ENCODE data around the gene ADAMTS13. TPM values are rescaled to one million over a fixed set of nuclear protein-coding genes. Genes with fewer than 3 reads are reported as not detected.
A peak's percentile ranks its signal among the peaks of the same experiment; 100 is the strongest.

The ADAMTS13 gene
- total and polyA plus RNA-seq, 11 donors = 0.64 to 5.8 (median 2.7) TPM

DNA sequence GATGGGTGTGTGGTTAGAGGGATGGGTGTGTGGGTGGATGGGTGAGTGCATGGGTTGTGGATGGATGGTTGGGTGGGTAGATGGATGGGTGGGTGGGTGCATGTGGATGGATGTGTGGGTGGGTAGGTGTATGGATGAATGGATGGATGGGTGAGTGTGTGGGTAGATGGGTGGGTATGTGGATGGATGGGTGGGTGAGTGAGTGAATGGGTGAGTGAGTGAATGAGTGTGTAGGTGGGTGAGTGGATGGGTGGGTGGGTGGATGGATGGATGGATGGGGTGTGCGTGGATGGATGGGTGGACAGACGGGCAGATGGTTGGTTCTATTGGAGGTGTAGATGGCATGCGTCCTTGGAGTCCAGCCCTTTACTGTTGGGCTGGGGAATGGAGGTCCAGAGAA is 28.8 kb upstream of the ADAMTS13 start:
- TF ChIP-seq POLR2A (IDR thresholded peaks at IDR 0.05) = no peak
- TF ChIP-seq CTCF (IDR thresholded peaks at IDR 0.05) = no peak
- no peaks in the 10 kb centered on the region for H3K9me3 ChIP-seq
- peaks cover 0 to 19% (median 0%) of the 10 kb centered on the region in 9 donors for H3K27me3 ChIP-seq
- 85 to 93% (median 89%) methylated on average over 3 of the region's 3 CpGs for WGBS, 4 donors
- no peaks in the 10 kb centered on the region for H3K4me1 ChIP-seq
- no peak for DNase-seq
- no peak overlapping the region for H3K27ac ChIP-seq
- H3K36me3 ChIP-seq = no peaks in the 10 kb centered on the region
- intact Hi-C loops (cut with DNase I) = no loop called here
- H3K4me3 ChIP-seq = no peak overlapping the region
- no peak for ATAC-seq

DNA sequence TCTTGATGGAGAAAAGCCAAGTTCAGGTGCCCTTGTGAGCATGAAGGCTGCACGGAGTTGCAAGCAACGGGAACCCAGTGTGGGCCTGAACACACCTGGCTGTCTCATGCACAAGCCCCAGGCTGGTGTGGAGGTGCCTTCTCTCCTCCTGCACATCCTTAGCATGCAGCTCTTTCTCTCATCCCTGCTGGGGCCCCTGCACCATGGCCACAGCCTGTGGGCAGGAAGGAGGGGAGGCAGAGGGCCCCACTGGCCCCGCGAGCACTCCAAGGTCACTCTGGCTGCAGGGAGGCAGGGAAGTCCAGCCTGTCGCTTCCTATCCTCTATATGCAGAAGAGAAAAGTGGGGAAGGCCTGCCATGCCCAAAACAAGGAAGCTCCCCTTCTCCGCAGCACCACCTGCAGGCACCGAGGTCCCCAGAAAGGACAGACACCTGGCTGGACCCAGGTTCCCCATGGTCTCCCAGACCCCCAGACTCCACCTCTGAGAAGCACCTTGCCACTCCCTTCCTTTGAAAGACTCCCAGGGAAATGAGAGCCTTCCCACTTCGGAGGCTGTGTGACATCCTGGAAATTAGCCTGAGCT is 27.4 kb upstream of the ADAMTS13 start:
- TF ChIP-seq CTCF (IDR thresholded peaks at IDR 0.05) (no peak), POLR2A (IDR thresholded peaks at IDR 0.05) (no peak)
- WGBS, 4 donors = 32 to 56% (median 43%) methylated on average over 5 to 8 of the region's 8 CpGs
- peaks cover 0 to 19% (median 0%) of the 10 kb centered on the region in 9 donors for H3K27me3 ChIP-seq

DNA sequence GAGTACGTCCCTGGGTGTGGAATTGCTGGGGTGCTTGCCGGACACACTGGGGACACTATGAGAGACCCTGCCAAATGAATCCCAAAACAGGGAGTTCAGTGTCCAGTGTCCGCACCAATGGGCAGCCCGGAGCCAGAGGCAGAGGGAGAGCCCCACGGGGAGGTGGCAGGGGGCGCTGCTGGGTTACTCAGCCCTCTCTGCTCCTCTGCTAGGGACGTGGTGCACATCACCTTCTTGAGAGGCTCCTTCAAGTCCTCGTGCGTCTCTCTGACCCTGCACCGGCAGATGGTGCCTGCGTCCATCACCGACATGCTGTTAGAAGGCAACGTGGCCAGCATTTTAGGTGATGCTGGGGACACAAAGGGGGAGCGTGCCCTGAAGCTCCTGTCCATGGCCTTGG is 25.2 kb upstream of the ADAMTS13 start:
- 18 to 39% (median 28%) methylated on average over 8 to 14 of the region's 14 CpGs for WGBS, 4 donors
- Histone ChIP-seq H3K27me3 (peaks cover 0 to 19% (median 0%) of the 10 kb centered on the region in 9 donors), H3K4me1 (no peaks in the 10 kb centered on the region), H3K36me3 (peaks cover 0 to 3% (median 0%) of the 10 kb centered on the region in 9 donors), H3K4me3 (no peak overlapping the region), H3K27ac (no peak overlapping the region), H3K9me3 (no peaks in the 10 kb centered on the region)
- ATAC-seq = peak in 2 of 4 donors; percentile 13 to 18
- intact Hi-C loops (cut with DNase I) = no loop called here
- DNase-seq = peak in 1 of 5 donors; percentile 47
- TF ChIP-seq POLR2A (IDR thresholded peaks at IDR 0.05) (no peak), CTCF (IDR thresholded peaks at IDR 0.05) (peak in 3 of 12 donors; percentile 11 to 27 (median 23))

More for the DNA sequence above, 27.4 kb upstream of the ADAMTS13 start:
- intact Hi-C loops (cut with DNase I) = no loop called here
- no peak for ATAC-seq
- Histone ChIP-seq H3K36me3 (no peaks in the 10 kb centered on the region), H3K4me3 (no peak overlapping the region), H3K4me1 (no peaks in the 10 kb centered on the region), H3K27ac (no peak overlapping the region), H3K9me3 (no peaks in the 10 kb centered on the region)
- DNase-seq = no peak

- intact Hi-C loops (cut with DNase I) = no loop called here
- peak in 1 of 5 donors; percentile 8 for DNase-seq
- WGBS, 4 donors = 79 to 84% (median 80%) methylated on average over 6 of the region's 6 CpGs
- Histone ChIP-seq H3K36me3 (peaks cover 0 to 3% (median 0%) of the 10 kb centered on the region in 9 donors), H3K27ac (no peak overlapping the region), H3K4me1 (no peaks in the 10 kb centered on the region), H3K4me3 (no peak overlapping the region), H3K27me3 (peaks cover 0 to 19% (median 0%) of the 10 kb centered on the region in 9 donors), H3K9me3 (no peaks in the 10 kb centered on the region)
- TF ChIP-seq CTCF (IDR thresholded peaks at IDR 0.05) (no peak), POLR2A (IDR thresholded peaks at IDR 0.05) (no peak)
- ATAC-seq = no peak
Observed at GRCh38 chr9:133397370-133397769, 24.8 kb upstream of the ADAMTS13 start.

All from heart left ventricle (tissue), 16 donors.